Pancreas (tissue), 10 donors: ENCODE data around the gene ANXA1. TPM values are rescaled to one million over a fixed set of nuclear protein-coding genes. Genes with fewer than 3 reads are reported as not detected.
A peak's percentile ranks its signal among the peaks of the same experiment; 100 is the strongest.

Experiments used
- ATAC-seq, 4 donors: fragments of 200-7000 bp; cut with Tn5 transposase; one replicate each; pipeline versions ENCODE4 v1.8.0 to v1.9.1; 2020; ENCODE audit warnings: mild to moderate bottlenecking in 4 of 4, moderate library complexity in 4 of 4
- DNase-seq, 6 donors: peaks; one replicate each; pipeline ENCODE4 v3.0.0-alpha.2; 2020
- FAIRE-seq: peaks from 2 replicates; lab custom pipeline; 2012; peaks lifted over from hg19 to GRCh38; lab: Jason Lieb, UNC
- H3K27ac ChIP-seq, 4 donors: fragments of 200-600 bp; sonication (generic); 1 replicate in 3 of 4; 2 replicates in 1 of 4; pipeline versions ENCODE4 v1.5.0 to v1.8.0; 2020
- H3K27me3 ChIP-seq, 4 donors: fragments of 200-600 bp; one replicate each; pipeline ENCODE4 v1.8.0; 2021
- H3K36me3 ChIP-seq, 3 donors: fragments of 200-600 bp; sonication (generic) in 1 of 3; one replicate each; pipeline versions ENCODE4 v1.5.0 to v1.8.0; 2020 to 2021
- H3K4me1 ChIP-seq, 3 donors: fragments of 200-600 bp; one replicate each; pipeline ENCODE4 v1.8.0; 2021
- H3K4me3 ChIP-seq, 4 donors: fragments of 200-600 bp; sonication (generic) in 2 of 4; one replicate each; pipeline versions ENCODE4 v1.5.0 to v1.8.0; 2020 to 2021
- H3K9me3 ChIP-seq, 4 donors: fragments of 200-600 bp; one replicate each; pipeline ENCODE4 v1.8.0; 2021
- WGBS, 2 donors: extraction: QIAGEN DNeasy Blood & Tissue Kit; methylation state at CpG; one replicate each; pipeline ENCODE4 v1.1.7; 2013; 5-methylcytosine and 5-hydroxymethylcytosine counted together
- intact Hi-C, 3 donors: fragments of 100-400 bp; cut with DNase I; formaldehyde crosslinking; loops; one replicate each; pipeline versions ENCODE4 v1.11.1 to v1.14.2; 2022
- polyA plus RNA-seq, 2 donors: library from polyadenylated mRNA; stranded (reverse); fragments of 200-250 nt; gene quantifications; one replicate each; pipeline ENCODE4 v1.2.3, GENCODE V29; 2013
- total RNA-seq, 6 donors: library from RNA; stranded (reverse); fragmentation: NEBNext Ultra II Directional in 4 of 6; extraction: Animal tissue kit (Norgen Biotek cat#: 25700) in 4 of 6; gene quantifications; one replicate each; pipeline versions ENCODE4 v1.2.1 to v1.2.4, GENCODE V29; 2021 to 2023
- TF ChIP-seq, protein P1 (sequence below), 4 donors: fragments of 200-600 bp; sonication (generic) in 3 of 4; IDR thresholded peaks; one replicate each; pipeline versions ENCODE4 v1.5.0 to v1.8.0; 2021; ENCODE audit warnings: antibody characterized with exemption in 4 of 4
- donor health status: healthy with polysubstance abuse.
- donor health status: DM: no; HTN: no; CAD: no; lungs with moderate emphysema.
- donor health status: DM: no; HTN: no; CAD: no.
- donor health status: control.
- donor health status: control.
- donor health status: Bipolar disorder and iron deficiency.
- donor health status: DM: yes; HTN: yes; CAD: no.
- donor health status: DM: no; HTN: no; CAD: no.
- donor health status: DM: no; HTN: no; CAD: no.
- donor health status: DM: yes; HTN: yes; CAD: no.

ANXA1 gene
- total and polyA plus RNA-seq, 8 donors: 4.6 to 36.6 (median 27.6) TPM

GRCh38 chr9:73160868-73161267 is 9.2 kb downstream of the ANXA1 start:
- FAIRE-seq (no peak), ATAC-seq (no peak), DNase-seq (no peak)
- no peaks in the 10 kb centered on the region for H3K9me3 ChIP-seq
- no peaks in the 10 kb centered on the region for H3K4me1 ChIP-seq
- H3K27ac ChIP-seq: no peak overlapping the region
- TF ChIP-seq, protein P1, sequence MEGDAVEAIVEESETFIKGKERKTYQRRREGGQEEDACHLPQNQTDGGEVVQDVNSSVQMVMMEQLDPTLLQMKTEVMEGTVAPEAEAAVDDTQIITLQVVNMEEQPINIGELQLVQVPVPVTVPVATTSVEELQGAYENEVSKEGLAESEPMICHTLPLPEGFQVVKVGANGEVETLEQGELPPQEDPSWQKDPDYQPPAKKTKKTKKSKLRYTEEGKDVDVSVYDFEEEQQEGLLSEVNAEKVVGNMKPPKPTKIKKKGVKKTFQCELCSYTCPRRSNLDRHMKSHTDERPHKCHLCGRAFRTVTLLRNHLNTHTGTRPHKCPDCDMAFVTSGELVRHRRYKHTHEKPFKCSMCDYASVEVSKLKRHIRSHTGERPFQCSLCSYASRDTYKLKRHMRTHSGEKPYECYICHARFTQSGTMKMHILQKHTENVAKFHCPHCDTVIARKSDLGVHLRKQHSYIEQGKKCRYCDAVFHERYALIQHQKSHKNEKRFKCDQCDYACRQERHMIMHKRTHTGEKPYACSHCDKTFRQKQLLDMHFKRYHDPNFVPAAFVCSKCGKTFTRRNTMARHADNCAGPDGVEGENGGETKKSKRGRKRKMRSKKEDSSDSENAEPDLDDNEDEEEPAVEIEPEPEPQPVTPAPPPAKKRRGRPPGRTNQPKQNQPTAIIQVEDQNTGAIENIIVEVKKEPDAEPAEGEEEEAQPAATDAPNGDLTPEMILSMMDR (IDR thresholded peaks at IDR 0.05): no peak
- no peaks in the 10 kb centered on the region for H3K36me3 ChIP-seq
- no peaks in the 10 kb centered on the region for H3K27me3 ChIP-seq
- H3K4me3 ChIP-seq: no peak overlapping the region
- intact Hi-C loops: no loop called here
- WGBS, 2 donors: 79 to 88% methylated on average over 5 of the region's 5 CpGs

DNA sequence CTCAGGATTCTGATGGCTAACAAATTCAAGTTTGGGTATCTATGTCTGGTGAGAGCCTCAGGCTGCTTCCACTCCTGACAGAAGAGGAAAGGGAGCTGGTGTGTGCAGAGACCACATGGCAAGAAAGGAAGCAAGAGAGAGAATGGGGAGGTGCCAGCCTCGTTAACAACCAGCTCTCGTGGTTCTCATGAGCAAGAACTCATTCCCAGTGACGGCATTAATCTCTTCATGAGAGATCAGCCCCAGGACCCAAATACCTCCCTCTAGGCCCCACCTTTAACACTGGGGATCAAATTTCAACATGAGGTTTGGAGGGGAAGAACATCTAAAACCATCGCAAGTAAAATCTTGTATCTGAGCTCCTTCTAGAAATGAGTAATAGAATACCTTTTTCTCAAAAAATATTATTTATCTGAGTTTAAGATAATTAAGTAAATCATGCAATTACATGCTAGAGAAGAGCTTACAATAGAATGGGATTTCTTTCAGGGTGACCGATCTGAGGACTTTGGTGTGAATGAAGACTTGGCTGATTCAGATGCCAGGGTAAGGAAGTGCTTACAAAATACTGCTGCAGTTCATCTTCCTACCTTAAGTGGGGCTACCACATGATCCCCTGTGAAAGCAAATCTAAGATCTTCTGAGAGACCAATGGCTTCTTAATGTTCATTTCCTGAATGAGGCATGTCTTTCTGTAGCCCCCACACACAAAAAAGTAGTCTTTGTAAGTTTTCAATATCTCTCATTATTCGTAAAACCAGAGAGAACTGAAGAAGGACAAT is 11.5 kb downstream of the ANXA1 start:
- 68 to 78% methylated on average over 6 of the region's 6 CpGs for WGBS, 2 donors
- FAIRE-seq: no peak

GRCh38 chr9:73165911-73166310 is 14.2 kb downstream of the ANXA1 start:
- H3K27ac ChIP-seq: no peak overlapping the region
- FAIRE-seq: no peak
- H3K36me3 ChIP-seq: no peaks in the 10 kb centered on the region
- H3K9me3 ChIP-seq: no peaks in the 10 kb centered on the region
- H3K4me3 ChIP-seq: no peak overlapping the region
- no peak for DNase-seq
- H3K4me1 ChIP-seq: no peaks in the 10 kb centered on the region
- TF ChIP-seq, protein P1 (IDR thresholded peaks at IDR 0.05): no peak
- H3K27me3 ChIP-seq: no peaks in the 10 kb centered on the region
- 64 to 77% methylated on average over 2 of the region's 2 CpGs for WGBS, 2 donors
- ATAC-seq: no peak
- intact Hi-C loops: no loop called here

More for the DNA sequence above, 11.5 kb downstream of the ANXA1 start:
- Histone ChIP-seq H3K4me3 (no peak overlapping the region), H3K9me3 (no peaks in the 10 kb centered on the region), H3K4me1 (no peaks in the 10 kb centered on the region), H3K27me3 (no peaks in the 10 kb centered on the region), H3K36me3 (no peaks in the 10 kb centered on the region), H3K27ac (no peak overlapping the region)
- ATAC-seq (no peak), DNase-seq (no peak)
- intact Hi-C loops: no loop called here
- TF ChIP-seq, protein P1 (IDR thresholded peaks at IDR 0.05): no peak

DNA sequence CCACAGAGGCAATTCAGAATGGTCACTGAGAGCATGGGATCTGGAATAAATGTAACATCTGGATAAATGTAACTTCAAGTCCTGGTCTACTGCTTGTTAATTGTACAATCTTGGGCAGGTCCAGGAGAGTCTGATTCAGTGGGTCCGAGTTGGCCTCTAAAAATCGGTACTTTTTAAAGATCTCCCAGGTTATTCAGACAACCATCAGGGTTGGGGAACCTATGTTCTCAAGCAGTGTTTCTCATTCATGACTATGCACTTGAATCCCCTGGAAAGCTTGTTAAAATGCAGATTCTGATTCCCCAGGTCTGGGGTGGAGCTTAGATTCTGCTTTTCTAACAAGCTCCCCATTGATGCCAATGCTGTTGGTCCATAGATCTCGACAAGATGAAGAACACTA is 14.8 kb downstream of the ANXA1 start:
- no peaks in the 10 kb centered on the region for H3K27me3 ChIP-seq
- FAIRE-seq: no peak
- TF ChIP-seq, protein P1 (IDR thresholded peaks at IDR 0.05): no peak
- H3K27ac ChIP-seq: no peak overlapping the region
- no peaks in the 10 kb centered on the region for H3K36me3 ChIP-seq
- no peaks in the 10 kb centered on the region for H3K4me1 ChIP-seq
- DNase-seq: no peak
- intact Hi-C loops: no loop called here
- WGBS, 2 donors: 83 to 86% methylated on average over 3 of the region's 3 CpGs
- ATAC-seq: no peak
- no peaks in the 10 kb centered on the region for H3K9me3 ChIP-seq
- H3K4me3 ChIP-seq: no peak overlapping the region

DNA sequence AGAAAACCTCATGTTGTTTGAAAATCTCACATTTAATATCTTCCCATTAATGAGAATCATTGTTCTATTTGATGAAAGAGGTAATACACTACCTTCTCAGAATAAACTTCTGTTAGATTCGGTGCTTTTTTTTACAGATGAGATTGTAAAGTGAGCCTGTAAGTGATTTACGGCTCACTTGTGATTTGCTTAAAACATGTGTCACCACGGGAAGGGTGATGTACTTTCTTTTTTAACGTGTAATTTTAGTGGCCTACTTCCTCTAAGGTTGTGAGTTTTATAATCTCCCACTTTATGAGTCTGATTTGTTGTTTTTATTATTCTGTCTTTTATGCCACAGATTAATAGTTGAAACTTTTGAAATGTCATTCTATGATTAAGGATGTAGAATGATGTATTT is 15.9 kb downstream of the ANXA1 start:
- Histone ChIP-seq H3K9me3 (no peaks in the 10 kb centered on the region), H3K4me3 (no peak overlapping the region), H3K27me3 (no peaks in the 10 kb centered on the region), H3K36me3 (no peaks in the 10 kb centered on the region), H3K27ac (no peak overlapping the region), H3K4me1 (no peaks in the 10 kb centered on the region)
- intact Hi-C loops: no loop called here
- TF ChIP-seq, protein P1 (IDR thresholded peaks at IDR 0.05): no peak
- ATAC-seq: peak in 1 of 4 donors; percentile 45
- DNase-seq: no peak
- WGBS, 2 donors: 46 to 59% methylated on average over 4 of the region's 4 CpGs
- FAIRE-seq: peak; percentile 45
